ENCODE data around the gene LRRC1.

LRRC1 gene

DNA sequence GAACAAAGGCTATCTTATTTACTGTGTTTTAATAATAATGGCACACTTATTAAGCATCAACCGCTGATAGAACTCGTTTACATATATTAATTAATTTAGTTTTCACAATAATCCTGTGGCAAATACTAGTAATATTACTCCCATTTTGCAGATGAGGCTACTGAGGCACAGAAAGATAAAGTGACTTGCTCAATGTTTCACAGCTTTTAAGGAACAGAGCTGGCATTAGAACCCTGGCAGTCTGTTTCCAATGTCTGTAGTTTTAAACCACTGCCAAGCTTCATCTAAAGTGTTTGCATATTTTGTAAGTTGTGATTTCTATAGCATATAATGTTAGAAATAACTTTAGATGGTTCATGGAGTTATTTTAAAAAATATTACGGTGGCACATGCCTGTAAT lies 38.4 kb upstream of the LRRC1 start:
- no peak overlapping the region for H3K27ac ChIP-seq
- TF ChIP-seq ZFX (IDR thresholded peaks at IDR 0.05): no peak
- TF ChIP-seq, protein P1, sequence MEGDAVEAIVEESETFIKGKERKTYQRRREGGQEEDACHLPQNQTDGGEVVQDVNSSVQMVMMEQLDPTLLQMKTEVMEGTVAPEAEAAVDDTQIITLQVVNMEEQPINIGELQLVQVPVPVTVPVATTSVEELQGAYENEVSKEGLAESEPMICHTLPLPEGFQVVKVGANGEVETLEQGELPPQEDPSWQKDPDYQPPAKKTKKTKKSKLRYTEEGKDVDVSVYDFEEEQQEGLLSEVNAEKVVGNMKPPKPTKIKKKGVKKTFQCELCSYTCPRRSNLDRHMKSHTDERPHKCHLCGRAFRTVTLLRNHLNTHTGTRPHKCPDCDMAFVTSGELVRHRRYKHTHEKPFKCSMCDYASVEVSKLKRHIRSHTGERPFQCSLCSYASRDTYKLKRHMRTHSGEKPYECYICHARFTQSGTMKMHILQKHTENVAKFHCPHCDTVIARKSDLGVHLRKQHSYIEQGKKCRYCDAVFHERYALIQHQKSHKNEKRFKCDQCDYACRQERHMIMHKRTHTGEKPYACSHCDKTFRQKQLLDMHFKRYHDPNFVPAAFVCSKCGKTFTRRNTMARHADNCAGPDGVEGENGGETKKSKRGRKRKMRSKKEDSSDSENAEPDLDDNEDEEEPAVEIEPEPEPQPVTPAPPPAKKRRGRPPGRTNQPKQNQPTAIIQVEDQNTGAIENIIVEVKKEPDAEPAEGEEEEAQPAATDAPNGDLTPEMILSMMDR (conservative IDR thresholded peaks at IDR 0.05): no peak

DNA sequence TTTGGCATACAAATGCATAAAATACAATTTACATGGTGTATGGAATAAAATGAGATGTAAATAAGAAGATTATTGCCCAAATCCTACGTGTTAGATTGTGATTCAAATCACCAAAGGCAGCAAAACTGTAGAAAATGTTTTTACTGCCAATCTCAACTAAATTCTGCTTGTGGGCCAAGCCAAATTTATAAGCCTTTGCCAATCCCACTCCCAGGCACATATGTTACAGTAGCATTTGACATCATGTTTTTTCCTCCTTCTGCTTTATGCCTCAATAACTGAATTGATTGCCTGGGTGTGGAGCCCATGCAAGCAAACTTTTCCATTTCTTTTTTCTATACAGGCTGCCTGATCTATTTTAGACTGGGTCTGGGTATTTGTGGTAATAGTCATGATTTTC lies 36.3 kb upstream of the LRRC1 start:
- no peak for TF ChIP-seq ZFX (IDR thresholded peaks at IDR 0.05)
- TF ChIP-seq, protein P1 (conservative IDR thresholded peaks at IDR 0.05): no peak
- H3K27ac ChIP-seq: no peak overlapping the region

DNA sequence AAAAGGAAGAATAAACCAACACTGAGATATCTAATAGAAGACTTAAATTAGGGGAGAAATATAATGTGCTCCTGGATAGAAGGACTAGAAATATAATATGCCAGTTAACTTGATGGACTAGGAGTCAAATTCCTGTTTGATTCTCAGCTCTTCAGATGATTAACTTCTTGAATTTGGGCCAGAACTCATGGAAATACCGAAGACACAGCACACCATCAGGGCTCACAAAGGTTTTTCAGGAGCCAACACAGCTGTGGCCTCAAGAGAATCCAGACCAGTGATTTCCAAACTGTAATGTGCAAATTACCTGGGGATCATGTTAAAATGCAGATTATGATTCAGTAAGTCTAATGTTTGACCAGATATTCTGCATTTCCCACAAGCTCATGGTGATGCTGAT lies 33.8 kb upstream of the LRRC1 start:
- no peak for TF ChIP-seq ZFX (IDR thresholded peaks at IDR 0.05)
- TF ChIP-seq, protein P1 (conservative IDR thresholded peaks at IDR 0.05): no peak

DNA sequence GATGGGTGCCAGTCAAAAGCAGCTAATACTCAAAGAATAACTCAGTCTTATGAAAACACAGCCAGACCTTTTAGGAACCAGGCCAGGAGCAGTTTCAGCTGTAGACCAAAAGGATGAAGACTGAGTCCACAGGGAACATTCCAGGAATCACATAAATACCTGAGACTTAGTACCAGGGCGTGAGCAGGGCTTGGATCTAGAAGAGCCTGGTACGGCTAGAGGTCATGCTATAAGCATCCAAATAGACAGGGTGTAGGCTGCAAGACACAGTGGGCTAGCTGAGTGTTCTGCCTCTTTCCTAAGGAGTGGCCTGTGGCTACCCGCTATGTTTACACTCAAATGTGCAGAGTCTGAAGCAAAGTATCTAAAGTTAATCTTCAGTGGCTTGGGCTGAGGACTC lies 29.5 kb upstream of the LRRC1 start:
- TF ChIP-seq ZFX (IDR thresholded peaks at IDR 0.05): no peak
- TF ChIP-seq, protein P1 (conservative IDR thresholded peaks at IDR 0.05): no peak
- no peak overlapping the region for H3K27ac ChIP-seq

More for the DNA sequence above, 33.8 kb upstream of the LRRC1 start:
- no peak overlapping the region for H3K27ac ChIP-seq

GRCh38 chr6:53766930-53767329 lies 27.9 kb upstream of the LRRC1 start:
- no peak for TF ChIP-seq ZFX (IDR thresholded peaks at IDR 0.05)
- TF ChIP-seq, protein P1 (conservative IDR thresholded peaks at IDR 0.05): no peak
- H3K27ac ChIP-seq: no peak overlapping the region

DNA sequence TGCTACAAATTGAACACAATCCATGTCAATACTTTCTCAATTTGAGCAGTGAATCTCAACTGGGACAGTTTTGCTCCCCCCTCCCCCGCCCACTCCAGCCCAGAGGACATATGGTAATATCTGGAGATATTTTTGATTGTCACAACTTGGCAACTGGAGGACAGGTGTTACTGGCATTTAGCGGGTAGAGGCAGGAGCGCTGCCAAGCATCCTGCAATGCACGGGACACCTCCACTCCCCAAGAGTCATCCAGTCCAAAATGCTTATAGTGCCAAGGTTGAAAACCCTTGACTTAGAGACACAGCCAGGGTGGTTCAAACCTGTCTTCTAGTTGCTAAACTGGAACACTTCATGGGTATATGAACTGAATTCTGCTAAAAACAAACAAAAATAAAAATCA lies 26.9 kb upstream of the LRRC1 start:
- TF ChIP-seq ZFX (IDR thresholded peaks at IDR 0.05): no peak
- TF ChIP-seq, protein P1 (conservative IDR thresholded peaks at IDR 0.05): no peak
- no peak overlapping the region for H3K27ac ChIP-seq

GRCh38 chr6:53768636-53769035 lies 26.2 kb upstream of the LRRC1 start:
- no peak overlapping the region for H3K27ac ChIP-seq
- no peak for TF ChIP-seq ZFX (IDR thresholded peaks at IDR 0.05)
- TF ChIP-seq, protein P1 (conservative IDR thresholded peaks at IDR 0.05): no peak

Data from C4-2B (cell line).